Activated B cell treated with CpG ODN at 0.5 μM for 24 hours (primary cell): ENCODE results near the gene BCL6B. TPM values are rescaled to one million over a fixed set of nuclear protein-coding genes. Genes with fewer than 3 reads are reported as not detected.

Experiments used
- ATAC-seq: fragments of 200-7000 bp; cut with Tn5 transposase; one replicate; pipeline ENCODE4 v1.10.0; 2021; ENCODE audit warnings: low read depth, mild to moderate bottlenecking, moderate library complexity
- CTCF ChIA-PET: fragments of 350-600 bp; sonication (Branson Sonifier 250); formaldehyde crosslinking; loops from one replicate; lab custom pipeline; 2021; ENCODE audit warnings: antibody characterized with exemption; lab: Charles Lee
- POLR2A ChIA-PET: fragments of 350-600 bp; sonication (Branson Sonifier 250); formaldehyde crosslinking; loops from one replicate; lab custom pipeline; 2021; ENCODE audit warnings: antibody characterized with exemption; lab: Charles Lee
- DNase-seq: peaks from one replicate; pipeline ENCODE4 v3.0.0; 2022
- H3K27ac Mint-ChIP-seq: one replicate; pipeline ENCODE4 v1.8.0; 2020; ENCODE audit warnings: mixed read lengths
- H3K27me3 Mint-ChIP-seq: one replicate; pipeline ENCODE4 v1.8.0; 2021; ENCODE audit warnings: mixed read lengths
- H3K36me3 Mint-ChIP-seq: one replicate; pipeline ENCODE4 v1.8.0; 2021; ENCODE audit warnings: low read depth, mixed read lengths
- H3K4me1 Mint-ChIP-seq: one replicate; pipeline ENCODE4 v1.8.0; 2021; ENCODE audit warnings: mixed read lengths
- H3K4me3 Mint-ChIP-seq: one replicate; pipeline ENCODE4 v1.8.0; 2020; ENCODE audit warnings: mild to moderate bottlenecking, mixed read lengths
- H3K9me3 Mint-ChIP-seq: one replicate; pipeline ENCODE4 v1.8.0; 2020; ENCODE audit warnings: mixed read lengths
- intact Hi-C: fragments of 100-400 bp; cut with micrococcal nuclease; formaldehyde crosslinking; loops from one replicate; pipeline ENCODE4 v1.15.1; 2024
- total RNA-seq: library from RNA; stranded (reverse); gene quantifications from 2 replicates; pipeline ENCODE4 v1.2.3, GENCODE V29; 2022
- TF ChIP-seq, protein P1 (sequence below): fragments of 200-600 bp; IDR thresholded peaks from one replicate; pipeline ENCODE4 v1.8.0; 2022; ENCODE audit warnings: antibody characterized with exemption, mild to moderate bottlenecking

BCL6B gene
- total RNA-seq, 1 donor from 2014 or later, result 0.31 TPM

DNA sequence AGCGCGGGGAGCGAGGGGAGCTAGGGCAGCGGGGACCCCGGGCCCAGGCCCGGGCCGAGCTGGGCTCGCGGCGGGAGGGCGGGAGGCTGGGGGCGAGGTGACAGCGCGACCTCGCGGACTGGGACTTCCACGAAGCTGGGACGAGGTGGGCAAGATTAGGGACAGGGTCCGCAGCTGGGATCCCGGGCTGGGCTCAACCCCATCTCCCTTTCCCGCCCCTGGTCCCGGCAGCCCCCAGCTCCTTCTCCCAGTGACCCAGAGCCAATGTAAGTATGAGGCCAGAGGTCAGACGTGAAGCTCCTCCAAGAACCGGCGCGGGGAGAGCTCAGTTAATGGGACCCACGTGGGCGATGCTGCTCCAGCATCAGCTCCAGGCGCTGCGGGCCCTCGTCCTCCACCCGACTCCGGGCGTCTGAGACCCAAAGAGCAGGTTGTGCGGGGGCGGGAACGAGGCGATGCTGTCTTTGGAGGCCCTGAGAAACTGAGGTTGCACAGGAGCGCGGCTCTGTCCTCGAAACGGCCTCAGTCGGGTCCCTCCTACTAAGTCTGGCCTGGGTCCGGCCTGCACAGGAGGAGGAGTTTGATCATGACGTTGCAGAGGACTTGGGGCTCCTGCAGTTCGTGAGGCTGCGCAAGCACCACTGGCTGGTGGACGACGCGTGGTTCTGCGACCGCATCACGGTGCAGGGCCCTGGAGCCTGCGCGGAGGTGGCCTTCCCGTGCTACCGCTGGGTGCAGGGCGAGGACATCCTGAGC, 26.4 kb upstream of the BCL6B start:
- peaks cover 2% of the 10 kb centered on the region for H3K4me1 Mint-ChIP-seq
- H3K27me3 Mint-ChIP-seq, result no peaks in the 10 kb centered on the region
- no peaks in the 10 kb centered on the region for H3K9me3 Mint-ChIP-seq
- TF ChIP-seq, protein P1, sequence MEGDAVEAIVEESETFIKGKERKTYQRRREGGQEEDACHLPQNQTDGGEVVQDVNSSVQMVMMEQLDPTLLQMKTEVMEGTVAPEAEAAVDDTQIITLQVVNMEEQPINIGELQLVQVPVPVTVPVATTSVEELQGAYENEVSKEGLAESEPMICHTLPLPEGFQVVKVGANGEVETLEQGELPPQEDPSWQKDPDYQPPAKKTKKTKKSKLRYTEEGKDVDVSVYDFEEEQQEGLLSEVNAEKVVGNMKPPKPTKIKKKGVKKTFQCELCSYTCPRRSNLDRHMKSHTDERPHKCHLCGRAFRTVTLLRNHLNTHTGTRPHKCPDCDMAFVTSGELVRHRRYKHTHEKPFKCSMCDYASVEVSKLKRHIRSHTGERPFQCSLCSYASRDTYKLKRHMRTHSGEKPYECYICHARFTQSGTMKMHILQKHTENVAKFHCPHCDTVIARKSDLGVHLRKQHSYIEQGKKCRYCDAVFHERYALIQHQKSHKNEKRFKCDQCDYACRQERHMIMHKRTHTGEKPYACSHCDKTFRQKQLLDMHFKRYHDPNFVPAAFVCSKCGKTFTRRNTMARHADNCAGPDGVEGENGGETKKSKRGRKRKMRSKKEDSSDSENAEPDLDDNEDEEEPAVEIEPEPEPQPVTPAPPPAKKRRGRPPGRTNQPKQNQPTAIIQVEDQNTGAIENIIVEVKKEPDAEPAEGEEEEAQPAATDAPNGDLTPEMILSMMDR, result no peak
- intact Hi-C loops, result no loop called here
- ATAC-seq (no peak), DNase-seq (no peak)
- CTCF ChIA-PET, result interaction anchor here (1.6 kb wide), 1 partner anchor 8 kb away, joined by 6 read pairs; no protein-coding TSS in a partner anchor
- no peak overlapping the region for H3K27ac Mint-ChIP-seq
- no peak overlapping the region for H3K4me3 Mint-ChIP-seq
- POLR2A ChIA-PET, result no interaction called here
- H3K36me3 Mint-ChIP-seq, result peaks cover 47% of the 10 kb centered on the region

DNA sequence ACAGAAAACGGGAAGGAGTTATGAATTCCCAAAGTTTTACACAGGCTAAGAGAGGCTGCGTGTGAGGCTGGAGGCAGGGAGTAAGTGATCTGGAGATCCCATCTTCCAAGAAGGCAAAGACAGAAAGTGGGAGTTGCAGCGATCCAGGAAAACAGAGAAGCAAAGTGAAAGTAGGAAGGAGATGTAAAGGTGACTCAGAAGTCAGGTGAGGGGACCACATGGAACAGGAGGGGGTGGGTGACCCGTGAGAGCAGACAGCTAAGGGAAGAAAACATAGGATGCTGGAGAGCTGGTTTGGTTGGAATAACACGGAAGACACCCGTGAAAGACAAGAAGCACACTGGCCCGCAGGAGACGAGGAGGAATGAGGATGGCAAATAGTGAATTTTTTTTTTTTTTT, 25.7 kb upstream of the BCL6B start:
- intact Hi-C loops, result no loop called here
- Mint-ChIP-seq H3K36me3 (peaks cover 53% of the 10 kb centered on the region), H3K4me3 (no peak overlapping the region), H3K4me1 (peaks cover 2% of the 10 kb centered on the region), H3K9me3 (no peaks in the 10 kb centered on the region), H3K27ac (no peak overlapping the region), H3K27me3 (no peaks in the 10 kb centered on the region)
- ChIA-PET CTCF (no interaction called here), POLR2A (no interaction called here)
- TF ChIP-seq, protein P1, result no peak
- DNase-seq (no peak), ATAC-seq (no peak)

DNA sequence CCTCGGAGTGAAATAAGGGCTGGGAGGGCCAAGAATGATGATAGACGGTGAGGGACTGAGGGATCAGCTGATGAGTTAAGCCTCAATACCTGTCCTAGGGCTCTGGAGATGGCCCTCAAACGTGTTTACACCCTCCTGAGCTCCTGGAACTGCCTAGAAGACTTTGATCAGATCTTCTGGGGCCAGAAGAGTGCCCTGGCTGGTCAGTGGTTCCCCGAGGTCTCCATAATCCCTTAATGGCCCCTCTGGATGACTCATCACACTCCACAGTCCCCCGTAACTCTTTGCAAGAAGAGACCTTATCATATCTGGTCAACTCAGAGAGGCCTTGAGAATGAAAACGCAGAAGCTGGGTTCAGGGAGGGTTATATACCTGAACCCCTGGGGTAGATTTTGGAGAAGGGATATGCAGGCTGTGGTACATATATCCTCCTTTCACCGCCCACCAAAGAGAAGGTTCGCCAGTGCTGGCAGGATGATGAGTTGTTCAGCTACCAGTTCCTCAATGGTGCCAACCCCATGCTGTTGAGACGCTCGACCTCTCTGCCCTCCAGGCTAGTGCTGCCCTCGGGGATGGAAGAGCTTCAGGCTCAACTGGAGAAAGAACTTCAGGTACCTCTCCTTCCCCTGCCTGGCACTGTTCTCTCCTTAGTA, 23.9 kb upstream of the BCL6B start:
- Mint-ChIP-seq H3K9me3 (no peaks in the 10 kb centered on the region), H3K4me3 (no peak overlapping the region), H3K36me3 (peaks cover 68% of the 10 kb centered on the region), H3K27ac (no peak overlapping the region), H3K27me3 (no peaks in the 10 kb centered on the region), H3K4me1 (peaks cover under 1% of the 10 kb centered on the region)
- POLR2A ChIA-PET, result no interaction called here
- CTCF ChIA-PET, result interaction anchor here (1.3 kb wide), 1 partner anchor 85 kb away, joined by 5 read pairs; no protein-coding TSS in a partner anchor
- ATAC-seq (no peak), DNase-seq (no peak)
- TF ChIP-seq, protein P1, result no peak
- intact Hi-C loops, result no loop called here

- H3K9me3 Mint-ChIP-seq, result no peaks in the 10 kb centered on the region
- H3K27ac Mint-ChIP-seq, result no peak overlapping the region
- H3K36me3 Mint-ChIP-seq, result peaks cover 78% of the 10 kb centered on the region
- ChIA-PET CTCF (interaction anchor here (8.8 kb wide), 1 partner anchor 87 kb away, joined by 118 read pairs; no protein-coding TSS in a partner anchor), POLR2A (interaction anchor here (1.6 kb wide), 1 partner anchor 87 kb away, joined by 3 read pairs; no protein-coding TSS in a partner anchor)
- no peak for DNase-seq
- H3K4me3 Mint-ChIP-seq, result no peak overlapping the region
- H3K4me1 Mint-ChIP-seq, result peaks cover 8% of the 10 kb centered on the region
- TF ChIP-seq, protein P1, result no peak
- ATAC-seq, result no peak
- intact Hi-C loops, result loop anchor here (5.0 kb wide), 1 partner anchor 334 kb away; no protein-coding TSS in a partner anchor
- H3K27me3 Mint-ChIP-seq, result no peaks in the 10 kb centered on the region
These were observed 21.4 kb upstream of the BCL6B start for GRCh38 chr17:7001318-7001961.
